Fibroblast of skin of back (primary cell): Measurements from ENCODE around the gene CSTB.

Experiments
- DNase-seq: peaks from one replicate; pipeline ENCODE4 v3.0.0-alpha.2; 2013

Gene CSTB

GRCh38 chr21:43748622-43749021 lies 27.5 kb downstream of the CSTB start:
- DNase-seq, result no peak

- no peak for DNase-seq
Observed at GRCh38 chr21:43745772-43746517, 30.2 kb downstream of the CSTB start.

- DNase-seq, result no peak
Observed at GRCh38 chr21:43744725-43745124, 31.4 kb downstream of the CSTB start.

- DNase-seq, result no peak
Observed at GRCh38 chr21:43743947-43744346, 32.2 kb downstream of the CSTB start.

GRCh38 chr21:43741423-43742096 lies 34.5 kb downstream of the CSTB start:
- no peak for DNase-seq

- peak; percentile 42 for DNase-seq
Observed at GRCh38 chr21:43740497-43741156, 35.5 kb downstream of the CSTB start.

GRCh38 chr21:43739621-43740435 lies 36.3 kb downstream of the CSTB start:
- DNase-seq, result no peak

- no peak for DNase-seq
Observed at GRCh38 chr21:43737158-43737950, 38.8 kb downstream of the CSTB start.

GRCh38 chr21:43736224-43736883 lies 39.8 kb downstream of the CSTB start:
- DNase-seq, result no peak

GRCh38 chr21:43735236-43736091 lies 40.6 kb downstream of the CSTB start:
- DNase-seq, result no peak

GRCh38 chr21:43734928-43735229 lies 41.2 kb downstream of the CSTB start:
- peak; percentile 30 for DNase-seq

GRCh38 chr21:43734131-43734927 lies 41.8 kb downstream of the CSTB start:
- no peak for DNase-seq

GRCh38 chr21:43733529-43734071 lies 42.5 kb downstream of the CSTB start:
- peak; percentile 67 for DNase-seq

GRCh38 chr21:43733060-43733459 lies 43.0 kb downstream of the CSTB start:
- DNase-seq, result no peak

- no peak for DNase-seq
Observed at GRCh38 chr21:43731891-43732711, 44.0 kb downstream of the CSTB start.

GRCh38 chr21:43731476-43731875 lies 44.6 kb downstream of the CSTB start:
- no peak for DNase-seq

- DNase-seq, result peak; percentile 97
Observed at GRCh38 chr21:43728467-43729390, 47.4 kb downstream of the CSTB start.

GRCh38 chr21:43728154-43728466 lies 48.0 kb downstream of the CSTB start:
- DNase-seq, result no peak
